GM19468 (cell line): ENCODE data around the gene TMEM215.
"Not testable (repeated sequence)": the region's sequence is repeated elsewhere in the genome, so short reads cannot be mapped to it uniquely, and the experiment has no call there.

Experiments used
- ATAC-seq: cut with Tn5 transposase; IDR thresholded peaks from one replicate; pipeline ENCODE4 v1.9.1; 2021; ENCODE audit warnings: mild to moderate bottlenecking, moderate library complexity, moderate number of reproducible peaks; ENCODE audit not compliant: unreplicated experiment; ENCODE audit errors: extremely low read depth

The TMEM215 gene

GRCh38 chr9:32783168-32783891 is at the start of gene TMEM215:
TSS of gene TMEM215 (plus strand) at chr9:32783540. CDS start at chr9:32784184, 644 bp downstream.
- ATAC-seq = no peak

- ATAC-seq = no peak
Observed at GRCh38 chr9:32735476-32735875, 47.9 kb upstream of the TMEM215 start.

- ATAC-seq = no peak
Observed at GRCh38 chr9:32737378-32737777, 46.0 kb upstream of the TMEM215 start.

GRCh38 chr9:32738501-32739172 is 44.7 kb upstream of the TMEM215 start:
- no peak for ATAC-seq

- ATAC-seq = no peak
Observed at GRCh38 chr9:32741706-32742105, 41.6 kb upstream of the TMEM215 start.

GRCh38 chr9:32742296-32742695 is 41.0 kb upstream of the TMEM215 start:
- no peak for ATAC-seq

- no peak for ATAC-seq
Observed at GRCh38 chr9:32748013-32748412, 35.3 kb upstream of the TMEM215 start.

GRCh38 chr9:32755730-32756129 is 27.6 kb upstream of the TMEM215 start:
- ATAC-seq = no peak

GRCh38 chr9:32764139-32764538 is 19.2 kb upstream of the TMEM215 start:
- ATAC-seq = no peak

GRCh38 chr9:32775283-32775682 is 8.1 kb upstream of the TMEM215 start:
- ATAC-seq = no peak

- ATAC-seq = no peak
Observed at GRCh38 chr9:32776201-32776600, 7.1 kb upstream of the TMEM215 start.

GRCh38 chr9:32782476-32783167 is 718 bp upstream of the TMEM215 start:
- no peak for ATAC-seq

- no peak for ATAC-seq
Observed at GRCh38 chr9:32787816-32788215, 4.5 kb downstream of the TMEM215 start.

GRCh38 chr9:32796015-32796414 is 12.7 kb downstream of the TMEM215 start:
- not testable (repeated sequence) for ATAC-seq

- ATAC-seq = no peak
Observed at GRCh38 chr9:32801530-32801929, 18.2 kb downstream of the TMEM215 start.

- no peak for ATAC-seq
Observed at GRCh38 chr9:32807217-32807616, 23.9 kb downstream of the TMEM215 start.

GRCh38 chr9:32811246-32811645 is 27.9 kb downstream of the TMEM215 start:
- ATAC-seq = no peak

- no peak for ATAC-seq
Observed at GRCh38 chr9:32820322-32820721, 37.0 kb downstream of the TMEM215 start.

- no peak for ATAC-seq
Observed at GRCh38 chr9:32823101-32823500, 39.8 kb downstream of the TMEM215 start.

GRCh38 chr9:32823551-32823950 is 40.2 kb downstream of the TMEM215 start:
- no peak for ATAC-seq

- no peak for ATAC-seq
Observed at GRCh38 chr9:32825203-32825602, 41.9 kb downstream of the TMEM215 start.
